ENCODE results near the gene NIN. TPM values are rescaled to one million over a fixed set of nuclear protein-coding genes. Genes with fewer than 3 reads are reported as not detected.

Gene NIN
- total RNA-seq, 1 experiment from 2014 or later: 36.5 TPM

DNA sequence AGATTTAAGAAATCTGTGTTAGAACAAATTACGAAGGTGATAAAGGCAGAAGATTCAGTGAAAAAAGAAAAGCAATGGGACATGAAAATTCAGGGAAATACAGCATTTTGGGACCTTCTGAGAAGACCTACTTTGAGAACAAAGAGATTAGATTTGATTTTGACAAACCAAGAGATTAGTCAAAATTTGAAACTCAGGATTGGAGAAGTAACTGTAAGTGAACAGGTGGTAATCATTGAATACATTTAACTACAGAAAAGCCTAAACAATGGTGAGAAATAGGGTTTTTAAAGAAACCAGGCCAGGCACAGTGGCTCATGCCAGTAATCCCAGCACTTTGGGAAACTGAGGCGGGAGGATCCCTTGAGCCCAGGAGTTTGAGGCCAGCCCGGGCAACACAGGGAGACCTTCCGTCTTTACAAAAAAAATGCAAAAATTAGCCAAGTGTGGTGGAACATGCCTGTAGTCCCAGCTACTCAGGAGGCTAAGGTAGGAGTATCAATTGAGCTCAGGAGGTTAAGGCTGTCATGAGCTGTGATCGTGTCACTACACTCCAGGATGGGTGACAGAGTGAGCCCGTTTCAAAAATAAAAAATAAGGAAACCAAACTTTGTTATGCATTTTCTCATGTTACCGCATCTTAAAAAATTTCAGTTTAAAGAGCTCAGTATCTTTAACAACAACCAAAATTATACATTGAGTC lies 154.0 kb downstream of the NIN start:
- peak overlapping the region; percentile 43 for H3K4me3 ChIP-seq
- TSS peak; percentile 91 for BruUV-seq (replicated peaks)

DNA sequence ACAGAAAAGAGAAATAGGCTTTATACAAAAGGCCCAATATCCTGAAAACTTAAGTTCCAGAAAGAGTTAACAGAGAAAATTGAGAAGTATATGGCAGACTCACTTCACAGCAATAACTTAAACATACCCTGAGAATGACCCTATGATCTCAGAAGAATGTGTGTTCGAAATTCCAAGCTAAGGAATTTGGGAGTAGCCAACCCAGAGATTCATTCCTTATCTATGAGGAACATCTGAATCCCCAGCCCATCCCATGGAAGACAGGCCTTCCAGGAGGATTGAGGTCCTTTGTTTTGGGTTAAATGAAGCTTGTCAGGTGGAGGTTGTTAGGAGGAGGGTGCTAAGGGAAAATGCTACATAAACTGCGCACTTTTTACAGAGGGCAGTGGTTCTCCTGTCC lies 155.4 kb downstream of the NIN start:
- Histone ChIP-seq H4K20me1 (ENCODE audit: insufficient read depth) (no peaks in the 10 kb centered on the region), H3K4me1 (replicated peaks; ENCODE audit: insufficient read depth) (peaks cover 43% of the 10 kb centered on the region), H3K9me2 (ENCODE audit: insufficient read depth) (no peaks in the 10 kb centered on the region), H3K79me2 (ENCODE audit: low read depth) (no peaks in the 10 kb centered on the region), H3K36me3 (ENCODE audit: low read depth) (no peaks in the 10 kb centered on the region), H3K4me3 (no peak overlapping the region), H3K4me2 (peak overlapping the region; percentile 44), H3K27me3 (ENCODE audit: insufficient read depth, low read depth) (no peaks in the 10 kb centered on the region), H3K9me3 (ENCODE audit: insufficient read depth, low read depth) (no peaks in the 10 kb centered on the region), H2AFZ (no peak overlapping the region), H3K27ac (no peak overlapping the region), H3F3A (ENCODE audit: insufficient read depth, low read depth) (peaks cover 23% of the 10 kb centered on the region)
- no TSS peak for BruUV-seq (replicated peaks)
- intact Hi-C loops (cut with micrococcal nuclease; ENCODE audit: unreplicated experiment): no loop called here
- peak in 1 of 2 experiments; percentile 35 for DNase-seq
- CTCF ChIA-PET: no interaction called here
- POLR2A ChIA-PET (ENCODE audit: unreplicated experiment): interaction anchor here (0.6 kb wide), 1 partner anchor 121 kb away, joined by 4 read pairs; no protein-coding TSS in a partner anchor
- no peak for TF ChIP-seq EZH2 (IDR thresholded peaks at IDR 0.05; ENCODE audit: low read depth)
- TF ChIP-seq, protein P1, sequence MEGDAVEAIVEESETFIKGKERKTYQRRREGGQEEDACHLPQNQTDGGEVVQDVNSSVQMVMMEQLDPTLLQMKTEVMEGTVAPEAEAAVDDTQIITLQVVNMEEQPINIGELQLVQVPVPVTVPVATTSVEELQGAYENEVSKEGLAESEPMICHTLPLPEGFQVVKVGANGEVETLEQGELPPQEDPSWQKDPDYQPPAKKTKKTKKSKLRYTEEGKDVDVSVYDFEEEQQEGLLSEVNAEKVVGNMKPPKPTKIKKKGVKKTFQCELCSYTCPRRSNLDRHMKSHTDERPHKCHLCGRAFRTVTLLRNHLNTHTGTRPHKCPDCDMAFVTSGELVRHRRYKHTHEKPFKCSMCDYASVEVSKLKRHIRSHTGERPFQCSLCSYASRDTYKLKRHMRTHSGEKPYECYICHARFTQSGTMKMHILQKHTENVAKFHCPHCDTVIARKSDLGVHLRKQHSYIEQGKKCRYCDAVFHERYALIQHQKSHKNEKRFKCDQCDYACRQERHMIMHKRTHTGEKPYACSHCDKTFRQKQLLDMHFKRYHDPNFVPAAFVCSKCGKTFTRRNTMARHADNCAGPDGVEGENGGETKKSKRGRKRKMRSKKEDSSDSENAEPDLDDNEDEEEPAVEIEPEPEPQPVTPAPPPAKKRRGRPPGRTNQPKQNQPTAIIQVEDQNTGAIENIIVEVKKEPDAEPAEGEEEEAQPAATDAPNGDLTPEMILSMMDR (conservative IDR thresholded peaks at IDR 0.05): no peak

More for the DNA sequence above, 154.0 kb downstream of the NIN start:
- no peaks in the 10 kb centered on the region for H3K27me3 ChIP-seq (ENCODE audit: insufficient read depth, low read depth)
- no peak for DNase-seq
- TF ChIP-seq, protein P1 (conservative IDR thresholded peaks at IDR 0.05): no peak
- TF ChIP-seq EZH2 (IDR thresholded peaks at IDR 0.05; ENCODE audit: low read depth): no peak
- no peaks in the 10 kb centered on the region for H3K9me3 ChIP-seq (ENCODE audit: insufficient read depth, low read depth)
- no peaks in the 10 kb centered on the region for H3K79me2 ChIP-seq (ENCODE audit: low read depth)
- intact Hi-C loops (cut with micrococcal nuclease; ENCODE audit: unreplicated experiment): no loop called here
- peak overlapping the region; percentile 85 for H3K27ac ChIP-seq
- peaks cover 23% of the 10 kb centered on the region for H3F3A ChIP-seq (ENCODE audit: insufficient read depth, low read depth)
- H3K9me2 ChIP-seq (ENCODE audit: insufficient read depth): no peaks in the 10 kb centered on the region
- no peaks in the 10 kb centered on the region for H4K20me1 ChIP-seq (ENCODE audit: insufficient read depth)
- ChIA-PET POLR2A (ENCODE audit: unreplicated experiment) (interaction anchor here (0.6 to 0.7 kb wide), 5 partner anchors 20 to 409 kb away, joined by 3 to 15 read pairs (median 7); no protein-coding TSS in a partner anchor), CTCF (no interaction called here)
- no peaks in the 10 kb centered on the region for H3K36me3 ChIP-seq (ENCODE audit: low read depth)
- peak overlapping the region; percentile 58 for H2AFZ ChIP-seq
- peak overlapping the region; percentile 65 for H3K4me2 ChIP-seq
- H3K4me1 ChIP-seq (replicated peaks; ENCODE audit: insufficient read depth): peaks cover 43% of the 10 kb centered on the region

DNA sequence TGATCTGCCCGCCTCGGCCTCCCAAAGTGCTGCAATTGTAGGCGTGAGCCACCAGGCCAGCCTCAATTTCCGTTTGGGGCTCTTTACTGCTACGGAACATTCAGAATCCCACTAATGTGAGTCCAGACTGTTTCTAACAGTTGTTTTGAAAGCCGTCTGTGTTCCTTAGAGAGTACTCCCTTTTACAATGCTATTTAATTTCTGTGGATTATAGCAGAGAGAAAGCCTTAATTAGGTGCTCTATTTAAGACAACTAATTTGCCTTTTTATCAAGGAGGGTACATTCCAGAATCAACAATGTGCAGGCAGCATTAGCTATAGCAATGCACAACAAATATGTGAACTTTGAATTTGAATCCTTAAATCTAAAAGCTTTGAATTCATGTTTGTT lies 160.1 kb downstream of the NIN start:
- Histone ChIP-seq H3K27me3 (ENCODE audit: insufficient read depth, low read depth) (no peaks in the 10 kb centered on the region), H3K9me2 (ENCODE audit: insufficient read depth) (no peaks in the 10 kb centered on the region), H3K4me2 (no peak overlapping the region), H3K79me2 (ENCODE audit: low read depth) (peaks cover 20% of the 10 kb centered on the region), H2AFZ (no peak overlapping the region), H4K20me1 (ENCODE audit: insufficient read depth) (no peaks in the 10 kb centered on the region; the same call in 1 of the 2 replicates), H3K4me3 (no peak overlapping the region), H3K9me3 (ENCODE audit: insufficient read depth, low read depth) (no peaks in the 10 kb centered on the region), H3K36me3 (ENCODE audit: low read depth) (no peaks in the 10 kb centered on the region), H3K27ac (no peak overlapping the region), H3K4me1 (replicated peaks; ENCODE audit: insufficient read depth) (peaks cover 27% of the 10 kb centered on the region), H3F3A (ENCODE audit: insufficient read depth, low read depth) (peaks cover 17% of the 10 kb centered on the region; the same call in 1 of the 2 replicates)
- ChIA-PET CTCF (interaction anchor here (0.5 kb wide), 1 partner anchor 967 kb away, joined by 6 read pairs; no protein-coding TSS in a partner anchor), POLR2A (ENCODE audit: unreplicated experiment) (no interaction called here)
- intact Hi-C loops (cut with micrococcal nuclease; ENCODE audit: unreplicated experiment): no loop called here
- DNase-seq: no peak
- BruUV-seq (replicated peaks): no TSS peak
- TF ChIP-seq EZH2 (IDR thresholded peaks at IDR 0.05; ENCODE audit: low read depth): no peak
- TF ChIP-seq, protein P1 (conservative IDR thresholded peaks at IDR 0.05): no peak
